Effector memory CD8-positive, alpha-beta T cell (primary cell): ENCODE measurements around the gene ENG.

Source experiments
- ATAC-seq: fragments of 150-1000 bp; cut with Tn5 transposase; replicated peaks from 2 replicates; pipeline ENCODE4 v1.10.0; 2021; ENCODE audit warnings: mild to moderate bottlenecking, moderate library complexity
- DNase-seq, 3 experiments: peaks; one replicate each; pipeline ENCODE4 v3.0.0; 2021
- H3K27ac Mint-ChIP-seq, 2 donors: one replicate each; pipeline ENCODE4 v1.8.0; 2022; ENCODE audit warnings: mild to moderate bottlenecking in 2 of 2, mixed read lengths in 2 of 2, moderate library complexity in 2 of 2
- H3K27me3 Mint-ChIP-seq, 2 donors: one replicate each; pipeline ENCODE4 v1.8.0; 2022; ENCODE audit warnings: mixed read lengths in 2 of 2
- H3K36me3 Mint-ChIP-seq: one replicate; pipeline ENCODE4 v1.8.0; 2022; ENCODE audit warnings: mild to moderate bottlenecking, moderate library complexity, mixed read lengths; ENCODE audit not compliant: insufficient read depth
- H3K4me1 Mint-ChIP-seq, 2 donors: one replicate each; pipeline ENCODE4 v1.8.0; 2022; ENCODE audit warnings: low read depth in 2 of 2, mixed read lengths in 2 of 2
- H3K4me3 Mint-ChIP-seq, 2 donors: one replicate each; pipeline ENCODE4 v1.8.0; 2022; ENCODE audit warnings: mild to moderate bottlenecking in 2 of 2, mixed read lengths in 2 of 2, moderate library complexity in 2 of 2
- H3K9me3 Mint-ChIP-seq, 2 donors: one replicate each; pipeline ENCODE4 v1.8.0; 2022; ENCODE audit warnings: mixed read lengths in 2 of 2

Gene ENG

DNA sequence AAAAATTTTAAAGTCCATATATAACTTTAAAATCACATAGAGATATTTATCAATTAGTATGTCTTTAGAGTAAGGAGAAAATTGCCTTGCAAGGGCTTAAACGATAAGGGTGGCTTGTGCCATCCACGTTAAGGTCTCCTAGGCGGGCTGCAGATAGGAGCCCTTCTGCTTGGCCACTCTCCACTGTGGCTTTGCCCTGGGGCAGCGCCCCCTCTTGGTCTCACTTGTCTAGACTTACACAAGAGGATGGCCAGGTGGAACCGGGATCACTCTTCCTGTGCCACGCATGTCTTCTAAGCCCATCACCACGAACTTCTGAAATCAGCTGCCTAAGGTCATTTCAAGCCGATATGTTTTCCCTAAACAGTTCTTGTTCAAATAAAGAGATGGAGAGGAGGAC, 48.8 kb downstream of the ENG start:
- no peak for DNase-seq
- Mint-ChIP-seq H3K9me3 (no peaks in the 10 kb centered on the region), H3K36me3 (peaks cover 47% of the 10 kb centered on the region), H3K4me1 (peaks cover 9 to 24% of the 10 kb centered on the region in 2 donors), H3K4me3 (no peak overlapping the region), H3K27ac (peak overlapping the region in 1 of 2 donors; percentile 93), H3K27me3 (no peaks in the 10 kb centered on the region)
- ATAC-seq = no peak

DNA sequence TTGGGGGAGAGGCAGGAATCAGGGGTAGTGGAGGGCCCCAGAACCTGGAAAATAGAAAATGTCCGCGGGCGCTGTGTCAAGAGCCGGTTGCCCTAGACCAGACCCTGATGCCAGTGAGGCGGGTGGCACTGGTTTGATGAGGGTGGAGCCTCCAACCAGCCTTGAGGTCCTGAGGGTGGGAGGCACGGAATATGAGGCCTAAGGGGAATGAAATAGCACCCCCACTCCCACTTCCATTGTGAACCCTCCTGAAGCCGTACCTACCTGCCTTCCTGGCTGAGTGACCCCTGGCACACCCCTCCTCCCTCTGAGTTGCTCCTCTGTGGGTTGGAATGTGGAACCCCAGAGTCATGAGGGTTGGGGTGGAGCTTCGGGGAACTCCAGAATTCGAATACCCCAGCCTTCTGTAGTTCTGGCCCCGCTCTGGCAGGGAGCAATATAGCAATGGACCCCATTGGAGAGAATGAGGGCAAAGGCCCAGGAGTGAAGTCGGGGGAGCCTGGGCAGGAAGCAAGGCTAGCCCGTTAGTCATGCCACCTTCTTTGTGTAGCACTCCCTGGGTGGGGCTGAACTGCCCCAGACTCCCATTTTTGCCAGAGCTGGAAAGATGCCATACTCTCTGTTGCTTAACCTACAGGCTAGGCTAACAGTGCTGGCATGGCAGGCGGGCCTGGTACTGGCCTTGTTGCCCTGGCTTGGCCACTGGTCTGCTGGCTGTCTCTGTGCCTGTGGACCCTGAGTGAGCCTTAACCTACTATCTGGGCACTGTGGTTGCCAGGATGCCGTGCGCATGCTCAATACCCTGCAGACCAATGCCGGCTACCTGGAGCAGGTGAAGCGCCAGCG, 50.7 kb downstream of the ENG start:
- Mint-ChIP-seq H3K27ac (peak overlapping the region; percentile 97), H3K4me1 (peaks cover 9 to 24% of the 10 kb centered on the region in 2 donors), H3K4me3 (peak overlapping the region; percentile 95 to 96), H3K36me3 (peaks cover 40% of the 10 kb centered on the region), H3K9me3 (no peaks in the 10 kb centered on the region), H3K27me3 (no peaks in the 10 kb centered on the region)
- ATAC-seq (peak; percentile 18), DNase-seq (no peak)

GRCh38 chr9:127802576-127803443, 51.6 kb downstream of the ENG start, which contains the start of gene FPGS:
Gene FPGS, plus strand, starts transcription at chr9:127802882. Its CDS starts 43 bp downstream, at chr9:127802925.
- peaks cover 33% of the 10 kb centered on the region for H3K36me3 Mint-ChIP-seq
- ATAC-seq (peak; percentile 81), DNase-seq (peak; percentile 70 to 73 (median 70))
- H3K4me1 Mint-ChIP-seq = peaks cover 9 to 24% of the 10 kb centered on the region in 2 donors
- no peaks in the 10 kb centered on the region for H3K27me3 Mint-ChIP-seq
- no peaks in the 10 kb centered on the region for H3K9me3 Mint-ChIP-seq
- H3K4me3 Mint-ChIP-seq = peak within 1 kb of the TSS; percentile 95 to 96
- peak within 1 kb of the TSS; percentile 97 for H3K27ac Mint-ChIP-seq

DNA sequence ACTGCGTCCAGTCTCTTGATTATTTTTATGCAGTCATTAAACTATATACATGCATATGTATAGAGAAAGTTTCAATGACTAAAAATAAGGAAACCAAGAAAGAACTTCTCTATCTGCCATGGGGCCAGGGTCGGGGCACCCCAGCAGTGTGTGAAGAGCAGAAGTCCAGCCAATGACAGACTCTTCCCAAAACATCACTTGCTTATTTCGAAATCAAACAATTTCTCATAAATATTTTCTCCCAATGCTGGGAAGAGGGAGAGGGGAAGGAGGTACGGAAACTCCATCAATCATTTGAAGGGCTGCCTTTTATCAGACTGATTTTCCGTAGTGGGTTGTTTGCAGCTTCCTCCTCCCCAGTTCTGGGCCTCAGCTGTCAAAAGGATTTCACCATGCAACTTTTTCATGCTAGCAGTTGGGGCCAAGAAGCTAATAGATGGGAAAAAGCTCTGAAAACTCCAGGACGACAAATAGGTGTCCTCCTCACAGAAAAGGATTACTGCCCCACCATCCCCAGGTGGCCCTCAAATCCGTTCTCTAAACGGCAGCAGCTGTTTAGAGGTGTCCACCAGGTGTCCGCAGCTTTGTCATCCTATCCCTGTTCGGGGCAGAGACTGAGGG, 52.4 kb downstream of the ENG start:
- Mint-ChIP-seq H3K4me3 (peak overlapping the region; percentile 95 to 96), H3K27ac (peak overlapping the region; percentile 97), H3K27me3 (no peaks in the 10 kb centered on the region), H3K4me1 (peaks cover 10 to 27% of the 10 kb centered on the region in 2 donors), H3K36me3 (peaks cover 26% of the 10 kb centered on the region), H3K9me3 (no peaks in the 10 kb centered on the region)
- no peak for ATAC-seq
- no peak for DNase-seq

GRCh38 chr9:127796852-127797370, 57.5 kb downstream of the ENG start:
- Mint-ChIP-seq H3K36me3 (peaks cover 20% of the 10 kb centered on the region), H3K4me1 (peaks cover 15 to 21% of the 10 kb centered on the region in 2 donors), H3K27me3 (no peaks in the 10 kb centered on the region), H3K9me3 (no peaks in the 10 kb centered on the region), H3K27ac (peak overlapping the region; percentile 83 to 90), H3K4me3 (peak overlapping the region; percentile 82)
- DNase-seq (no peak), ATAC-seq (peak; percentile 69)

- ATAC-seq = peak; percentile 51
- Mint-ChIP-seq H3K27ac (peak overlapping the region; percentile 83 to 90), H3K9me3 (no peaks in the 10 kb centered on the region), H3K27me3 (no peaks in the 10 kb centered on the region), H3K4me1 (peaks cover 15 to 21% of the 10 kb centered on the region in 2 donors), H3K36me3 (peaks cover 26% of the 10 kb centered on the region), H3K4me3 (peak overlapping the region; percentile 82)
- DNase-seq = no peak
Observed at GRCh38 chr9:127796225-127796813, 58.1 kb downstream of the ENG start.

GRCh38 chr9:127794001-127794791, 60.3 kb downstream of the ENG start:
- Mint-ChIP-seq H3K4me3 (no peak overlapping the region), H3K27ac (no peak overlapping the region), H3K9me3 (no peaks in the 10 kb centered on the region), H3K4me1 (peaks cover 19 to 25% of the 10 kb centered on the region in 2 donors), H3K36me3 (peaks cover 48% of the 10 kb centered on the region), H3K27me3 (no peaks in the 10 kb centered on the region)
- DNase-seq = no peak
- ATAC-seq = no peak

DNA sequence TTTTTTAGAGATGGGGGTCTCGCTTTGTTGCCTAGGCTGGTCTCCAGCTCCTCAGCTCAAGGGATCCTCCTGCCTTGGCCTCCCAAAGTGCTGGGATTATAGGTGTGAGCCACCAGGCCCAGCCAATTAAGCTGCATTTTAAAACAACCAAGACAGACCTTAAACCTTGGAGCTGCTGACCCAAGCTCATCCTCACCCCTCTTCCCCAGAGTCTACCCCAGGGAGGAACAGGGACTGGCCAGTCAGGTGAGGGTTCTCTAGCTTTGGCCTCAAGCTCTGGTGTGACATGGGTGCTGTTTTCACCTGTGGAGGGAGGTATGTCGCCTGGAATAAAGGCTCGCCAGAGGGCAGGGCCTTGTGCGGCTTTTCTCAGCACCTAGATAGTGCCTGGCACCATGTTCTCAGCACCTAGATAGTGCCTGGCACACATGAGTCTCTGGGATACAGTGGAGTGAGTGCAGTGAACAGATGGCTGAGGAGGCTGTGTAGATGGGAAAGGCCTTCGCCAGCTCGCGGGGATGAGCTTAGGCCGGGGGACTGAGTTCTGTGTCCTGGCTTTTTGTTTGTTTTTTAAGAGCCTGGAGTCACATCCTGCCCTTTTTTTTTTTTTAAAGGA, 61.3 kb downstream of the ENG start:
- Mint-ChIP-seq H3K27ac (peak overlapping the region in 1 of 2 donors; percentile 81), H3K4me1 (peaks cover 19 to 27% of the 10 kb centered on the region in 2 donors), H3K27me3 (no peaks in the 10 kb centered on the region), H3K9me3 (no peaks in the 10 kb centered on the region), H3K36me3 (peaks cover 58% of the 10 kb centered on the region), H3K4me3 (no peak overlapping the region)
- no peak for ATAC-seq
- DNase-seq = no peak

DNA sequence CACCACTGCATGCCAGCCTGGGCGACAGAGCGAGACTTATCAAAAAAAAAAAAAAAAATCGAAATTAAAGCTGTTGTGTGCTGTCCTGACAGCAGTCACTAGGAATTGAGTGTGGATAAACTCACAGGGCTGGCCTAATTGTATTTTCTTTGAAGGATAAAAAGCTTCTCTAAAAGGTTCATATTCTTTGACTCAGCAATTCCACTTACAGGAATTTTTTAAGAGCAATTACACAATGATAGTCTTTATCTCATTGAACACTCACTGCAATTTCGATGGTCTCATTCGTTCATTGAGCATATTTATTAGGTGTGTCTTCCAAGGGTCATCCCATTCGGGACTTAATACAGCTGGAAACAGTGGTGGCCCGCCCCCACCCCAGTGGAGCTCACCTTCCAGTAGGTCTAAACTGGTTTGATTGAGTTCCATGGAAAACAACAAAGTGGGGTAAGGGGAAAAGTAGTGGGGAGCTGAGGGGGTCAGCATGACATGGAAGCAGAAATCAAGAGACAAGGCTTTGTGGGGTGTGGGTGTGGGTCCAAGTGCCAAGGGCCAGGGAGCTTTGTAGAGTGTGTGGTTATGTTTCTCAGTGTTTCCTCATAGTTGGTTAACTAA, 61.9 kb downstream of the ENG start:
- peaks cover 24 to 29% of the 10 kb centered on the region in 2 donors for H3K4me1 Mint-ChIP-seq
- H3K36me3 Mint-ChIP-seq = peaks cover 64% of the 10 kb centered on the region
- H3K27me3 Mint-ChIP-seq = no peaks in the 10 kb centered on the region
- no peaks in the 10 kb centered on the region for H3K9me3 Mint-ChIP-seq
- DNase-seq (no peak), ATAC-seq (no peak)
- H3K4me3 Mint-ChIP-seq = no peak overlapping the region
- H3K27ac Mint-ChIP-seq = peak overlapping the region in 1 of 2 donors; percentile 81

DNA sequence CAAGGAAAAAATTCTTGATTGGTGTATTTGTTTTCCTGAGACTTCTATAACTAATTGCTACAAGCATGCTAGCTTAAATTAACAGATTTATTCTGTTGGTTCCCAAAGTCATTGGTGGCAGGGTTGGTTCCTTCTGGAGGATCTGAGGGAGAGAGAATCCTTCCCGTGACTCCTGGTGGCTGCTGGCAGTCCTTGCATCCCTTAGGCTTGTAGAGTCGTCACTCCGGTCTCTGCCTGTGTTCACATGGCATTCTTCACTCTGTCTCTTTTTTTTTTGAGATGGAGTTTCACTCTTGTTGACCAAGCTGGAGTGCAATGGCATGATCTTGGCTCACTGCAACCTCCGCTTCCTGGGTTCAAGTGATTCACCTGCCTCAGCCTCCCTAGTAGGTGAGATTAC, 63.4 kb downstream of the ENG start:
- Mint-ChIP-seq H3K9me3 (no peaks in the 10 kb centered on the region), H3K27me3 (no peaks in the 10 kb centered on the region), H3K4me1 (peaks cover 22 to 24% of the 10 kb centered on the region in 2 donors), H3K36me3 (peaks cover 79% of the 10 kb centered on the region), H3K27ac (no peak overlapping the region), H3K4me3 (no peak overlapping the region)
- no peak for DNase-seq
- ATAC-seq = no peak

DNA sequence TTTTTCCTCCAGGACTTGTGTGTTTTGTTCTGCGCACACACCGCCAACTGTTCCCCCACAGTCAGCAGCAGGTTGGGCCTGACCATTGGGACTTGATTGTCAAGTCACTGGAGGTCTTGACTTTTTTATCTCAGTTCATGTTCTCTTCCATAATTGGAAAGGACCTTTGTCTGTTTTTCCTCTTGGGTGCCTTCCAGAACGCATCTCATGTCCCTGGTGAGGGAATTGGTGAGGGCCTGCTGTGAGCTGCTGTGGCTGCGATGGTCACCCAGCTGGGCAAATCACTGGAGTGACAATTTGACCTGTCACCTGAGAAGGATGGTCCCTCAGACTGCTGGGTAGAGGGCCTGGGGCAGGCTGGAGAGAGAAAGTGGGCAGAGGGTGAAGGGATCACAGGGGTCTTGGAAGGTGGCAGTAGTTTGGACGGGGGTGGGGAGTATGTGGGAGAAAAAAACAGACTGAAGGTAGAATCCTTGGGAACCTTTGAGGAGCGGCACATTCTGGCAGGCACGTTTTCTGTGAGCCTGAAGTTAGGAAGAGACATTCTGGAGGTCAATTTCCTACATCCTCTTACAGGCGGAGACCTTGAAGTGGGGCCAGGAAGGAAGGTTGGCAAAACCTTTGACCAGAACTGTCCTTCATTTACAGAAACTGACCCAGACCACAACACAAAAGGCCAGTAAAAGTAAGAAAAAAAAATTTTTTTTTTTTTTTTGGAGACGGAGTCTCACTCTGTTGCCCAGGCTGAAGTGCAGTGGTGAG, 64.2 kb downstream of the ENG start:
- Mint-ChIP-seq H3K36me3 (peaks cover 82% of the 10 kb centered on the region), H3K4me3 (no peak overlapping the region), H3K27me3 (no peaks in the 10 kb centered on the region), H3K4me1 (peaks cover 20 to 21% of the 10 kb centered on the region in 2 donors), H3K27ac (peak overlapping the region in 1 of 2 donors; percentile 54), H3K9me3 (no peaks in the 10 kb centered on the region)
- DNase-seq (no peak), ATAC-seq (no peak)
